Retinal pigment epithelial cell (primary cell): ENCODE measurements around the gene ST6GAL1.
"Not testable (repeated sequence)": the region's sequence is repeated elsewhere in the genome, so short reads cannot be mapped to it uniquely, and the experiment has no call there.

Experiments
- DNase-seq: peaks from one replicate; pipeline ENCODE4 v3.0.0-alpha.2; 2010; ENCODE audit warnings: low read depth
- H3K4me3 ChIP-seq: 2 replicates; pipeline ENCODE4 v1.5.1; 2011; ENCODE audit warnings: mild to moderate bottlenecking, low read length, control low read depth, moderate library complexity
- CTCF ChIP-seq: conservative IDR thresholded peaks from 2 replicates; pipeline ENCODE4 v1.5.1; 2011; ENCODE audit warnings: low read depth, low read length, control low read depth, inconsistent platforms

The ST6GAL1 gene

GRCh38 chr3:187051724-187052366, 121.5 kb downstream of the ST6GAL1 start:
- DNase-seq, result no peak
- H3K4me3 ChIP-seq, result no peak overlapping the region
- no peak for TF ChIP-seq CTCF

GRCh38 chr3:187052427-187052826, 122.1 kb downstream of the ST6GAL1 start:
- not testable (repeated sequence) for DNase-seq, H3K4me3 ChIP-seq

GRCh38 chr3:187054433-187054832, 124.1 kb downstream of the ST6GAL1 start:
- not testable (repeated sequence) for DNase-seq, H3K4me3 ChIP-seq

- H3K4me3 ChIP-seq, DNase-seq: not testable (repeated sequence)
Measured at GRCh38 chr3:187057803-187058202, 127.5 kb downstream of the ST6GAL1 start.

GRCh38 chr3:187061748-187062147, 131.4 kb downstream of the ST6GAL1 start:
- H3K4me3 ChIP-seq, result no peak overlapping the region
- no peak for TF ChIP-seq CTCF
- DNase-seq, result no peak

GRCh38 chr3:187062526-187063177, 132.3 kb downstream of the ST6GAL1 start:
- no peak for TF ChIP-seq CTCF
- DNase-seq, result peak; percentile 36

GRCh38 chr3:187063286-187064121, 133.2 kb downstream of the ST6GAL1 start:
- TF ChIP-seq CTCF, result no peak
- DNase-seq, result peak; percentile 51
- H3K4me3 ChIP-seq, result no peak overlapping the region

More at GRCh38 chr3:187062526-187063177, 132.3 kb downstream of the ST6GAL1 start:
- H3K4me3 ChIP-seq, result no peak overlapping the region

- H3K4me3 ChIP-seq, result no peak overlapping the region
- no peak for TF ChIP-seq CTCF
- no peak for DNase-seq
Measured at GRCh38 chr3:187064210-187065115, 134.1 kb downstream of the ST6GAL1 start.
